Suprapubic skin (tissue), 4 donors: Measurements from ENCODE around the gene CRTAC1. TPM values are rescaled to one million over a fixed set of nuclear protein-coding genes. Genes with fewer than 3 reads are reported as not detected.

Experiments
- DNase-seq, 2 donors: peaks; one replicate each; pipeline ENCODE4 v3.0.0-alpha.2; 2019; ENCODE audit warnings: low spot score in 2 of 2
- H3K27ac ChIP-seq: fragments of 200-600 bp; sonication (generic); one replicate; pipeline ENCODE4 v1.5.1; 2019
- H3K27me3 ChIP-seq: fragments of 200-600 bp; sonication (generic); one replicate; pipeline ENCODE4 v1.5.1; 2019
- H3K36me3 ChIP-seq: fragments of 200-600 bp; sonication (generic); one replicate; pipeline ENCODE4 v1.5.1; 2019
- H3K4me1 ChIP-seq: fragments of 200-600 bp; sonication (generic); one replicate; pipeline ENCODE4 v1.5.1; 2019
- H3K4me3 ChIP-seq: fragments of 200-600 bp; sonication (generic); one replicate; pipeline ENCODE4 v1.5.1; 2019; ENCODE audit warnings: mild to moderate bottlenecking
- H3K9me3 ChIP-seq: fragments of 200-600 bp; sonication (generic); one replicate; pipeline ENCODE4 v1.5.1; 2019
- EP300 ChIP-seq: sonication (generic); formaldehyde crosslinking; IDR thresholded peaks from one replicate; pipeline ENCODE4 v1.6.1; 2017; ENCODE audit warnings: antibody characterized with exemption
- POLR2A ChIP-seq, 2 donors: fragments of 450-650 bp; IDR thresholded peaks; one replicate each; pipeline ENCODE4 v1.6.1; 2017; ENCODE audit warnings: antibody characterized with exemption in 2 of 2, mild to moderate bottlenecking in 2 of 2, moderate library complexity in 2 of 2
- POLR2AphosphoS5 ChIP-seq, 3 donors: sonication (generic); formaldehyde crosslinking; IDR thresholded peaks; one replicate each; pipeline ENCODE4 v1.6.1; 2017; ENCODE audit warnings: antibody characterized with exemption in 3 of 3
- WGBS: methylation state at CpG from one replicate; pipeline ENCODE4 v1.1.5; 2018; 5-methylcytosine and 5-hydroxymethylcytosine counted together
- total RNA-seq, 4 donors: library from RNA; depleted of rRNA; stranded (reverse); fragments of >200 nt; gene quantifications; one replicate each; pipeline ENCODE4 v1.1.0, GENCODE V29; 2016
- TF ChIP-seq, protein P1 (sequence below), 2 donors: fragments of 200-600 bp in 1 of 2; fragments of 450-650 bp in 1 of 2; sonication (generic) in 1 of 2; IDR thresholded peaks; one replicate each; pipeline ENCODE4 v1.5.1; 2016 to 2019; ENCODE audit warnings: antibody characterized with exemption in 2 of 2, mild to moderate bottlenecking in 1 of 2, moderate library complexity in 1 of 2

The CRTAC1 gene
- total RNA-seq, 4 donors from 2014 or later = 1.3 to 5.1 (median 2.2) TPM

DNA sequence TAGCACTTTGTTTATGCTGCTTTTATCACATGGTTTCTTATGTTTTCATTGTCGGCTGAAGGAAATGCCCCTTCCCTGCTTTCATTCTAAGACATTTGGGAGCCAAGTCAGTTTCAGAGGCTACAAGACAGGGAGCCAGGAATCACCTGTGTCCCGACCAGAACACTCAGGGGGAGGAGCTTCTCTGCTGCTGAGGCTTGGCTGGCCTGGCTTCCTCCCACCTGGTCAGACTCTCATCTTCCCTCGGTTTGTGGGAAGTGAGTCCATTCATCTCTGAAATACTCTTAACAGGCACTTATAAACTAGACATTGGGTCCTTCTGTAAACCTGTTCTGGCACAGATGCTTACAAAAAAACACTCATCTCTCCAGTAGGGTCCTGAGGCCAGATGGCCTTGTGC lies 200.4 kb downstream of the CRTAC1 start:
- DNase-seq = no peak
- WGBS = 31% methylated on average over 3 of the region's 3 CpGs
- no peak overlapping the region for H3K27ac ChIP-seq
- no peaks in the 10 kb centered on the region for H3K36me3 ChIP-seq
- no peak for TF ChIP-seq EP300
- TF ChIP-seq, protein P1, sequence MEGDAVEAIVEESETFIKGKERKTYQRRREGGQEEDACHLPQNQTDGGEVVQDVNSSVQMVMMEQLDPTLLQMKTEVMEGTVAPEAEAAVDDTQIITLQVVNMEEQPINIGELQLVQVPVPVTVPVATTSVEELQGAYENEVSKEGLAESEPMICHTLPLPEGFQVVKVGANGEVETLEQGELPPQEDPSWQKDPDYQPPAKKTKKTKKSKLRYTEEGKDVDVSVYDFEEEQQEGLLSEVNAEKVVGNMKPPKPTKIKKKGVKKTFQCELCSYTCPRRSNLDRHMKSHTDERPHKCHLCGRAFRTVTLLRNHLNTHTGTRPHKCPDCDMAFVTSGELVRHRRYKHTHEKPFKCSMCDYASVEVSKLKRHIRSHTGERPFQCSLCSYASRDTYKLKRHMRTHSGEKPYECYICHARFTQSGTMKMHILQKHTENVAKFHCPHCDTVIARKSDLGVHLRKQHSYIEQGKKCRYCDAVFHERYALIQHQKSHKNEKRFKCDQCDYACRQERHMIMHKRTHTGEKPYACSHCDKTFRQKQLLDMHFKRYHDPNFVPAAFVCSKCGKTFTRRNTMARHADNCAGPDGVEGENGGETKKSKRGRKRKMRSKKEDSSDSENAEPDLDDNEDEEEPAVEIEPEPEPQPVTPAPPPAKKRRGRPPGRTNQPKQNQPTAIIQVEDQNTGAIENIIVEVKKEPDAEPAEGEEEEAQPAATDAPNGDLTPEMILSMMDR (IDR thresholded peaks at IDR 0.05) = no peak
- no peak for TF ChIP-seq POLR2A (IDR thresholded peaks at IDR 0.05)
- TF ChIP-seq POLR2AphosphoS5 (IDR thresholded peaks at IDR 0.05) = no peak
- no peak overlapping the region for H3K4me3 ChIP-seq
- H3K4me1 ChIP-seq = no peaks in the 10 kb centered on the region
- H3K27me3 ChIP-seq = no peaks in the 10 kb centered on the region
- H3K9me3 ChIP-seq = no peaks in the 10 kb centered on the region

DNA sequence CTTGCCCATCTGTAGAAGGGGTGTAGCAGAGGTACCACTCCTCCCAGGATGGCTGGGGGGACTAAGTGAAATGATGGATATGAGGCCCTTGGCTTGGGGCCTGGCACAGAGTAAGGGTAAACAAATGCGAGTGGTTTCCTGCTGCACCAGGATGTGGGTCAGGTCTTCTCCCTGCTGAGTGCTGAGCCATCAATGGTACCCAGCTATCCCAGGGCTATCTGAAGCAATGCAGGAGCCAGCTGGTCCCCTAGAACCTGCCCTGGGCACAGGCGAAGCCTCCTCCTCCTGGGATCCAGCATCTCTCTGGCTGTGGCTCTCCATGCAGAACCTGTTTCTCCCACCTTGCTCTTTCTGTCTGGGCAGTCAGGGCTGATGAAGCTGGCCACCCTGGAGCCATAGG lies 201.7 kb downstream of the CRTAC1 start:
- Histone ChIP-seq H3K27me3 (no peaks in the 10 kb centered on the region), H3K4me3 (no peak overlapping the region), H3K27ac (no peak overlapping the region), H3K4me1 (no peaks in the 10 kb centered on the region), H3K9me3 (no peaks in the 10 kb centered on the region), H3K36me3 (no peaks in the 10 kb centered on the region)
- DNase-seq = no peak
- WGBS = 50% methylated on average over 1 of the region's 2 CpGs
- TF ChIP-seq EP300 = no peak
- TF ChIP-seq, protein P1 (IDR thresholded peaks at IDR 0.05) = no peak
- TF ChIP-seq POLR2A (IDR thresholded peaks at IDR 0.05) = no peak
- no peak for TF ChIP-seq POLR2AphosphoS5 (IDR thresholded peaks at IDR 0.05)

DNA sequence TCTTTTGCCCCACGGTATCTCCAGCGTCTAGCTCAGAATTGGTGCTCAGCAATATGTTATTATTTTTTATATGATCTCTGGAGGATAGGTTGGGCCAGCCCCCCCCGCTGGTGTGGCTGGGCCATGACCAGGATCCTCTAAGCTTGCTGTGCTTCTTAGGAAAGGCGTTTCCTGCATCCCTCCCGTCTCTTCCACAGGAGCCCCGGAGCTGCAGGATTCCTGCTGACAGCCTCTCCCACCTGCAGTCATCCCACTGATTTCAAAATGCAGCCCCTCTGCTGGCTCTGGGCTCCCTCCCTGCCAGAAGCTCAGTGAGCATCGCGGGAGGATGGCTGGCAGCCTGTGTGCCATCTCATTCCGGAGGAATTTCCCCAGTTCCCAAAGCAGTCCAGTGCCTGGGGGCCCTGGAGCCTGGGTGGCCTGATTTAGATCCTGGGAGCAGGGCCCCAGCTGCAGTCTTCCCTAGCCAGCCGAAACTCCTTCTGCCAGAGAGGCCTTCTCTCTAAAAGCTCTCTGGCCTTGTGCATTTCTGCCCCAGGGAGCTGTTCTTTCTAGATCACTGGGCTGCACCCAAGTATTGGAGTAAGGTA lies 202.6 kb downstream of the CRTAC1 start:
- Histone ChIP-seq H3K36me3 (no peaks in the 10 kb centered on the region), H3K27ac (no peak overlapping the region), H3K9me3 (no peaks in the 10 kb centered on the region), H3K27me3 (no peaks in the 10 kb centered on the region), H3K4me1 (no peaks in the 10 kb centered on the region), H3K4me3 (no peak overlapping the region)
- DNase-seq = no peak
- TF ChIP-seq, protein P1 (IDR thresholded peaks at IDR 0.05) = no peak
- 20% methylated on average over 10 of the region's 10 CpGs for WGBS

DNA sequence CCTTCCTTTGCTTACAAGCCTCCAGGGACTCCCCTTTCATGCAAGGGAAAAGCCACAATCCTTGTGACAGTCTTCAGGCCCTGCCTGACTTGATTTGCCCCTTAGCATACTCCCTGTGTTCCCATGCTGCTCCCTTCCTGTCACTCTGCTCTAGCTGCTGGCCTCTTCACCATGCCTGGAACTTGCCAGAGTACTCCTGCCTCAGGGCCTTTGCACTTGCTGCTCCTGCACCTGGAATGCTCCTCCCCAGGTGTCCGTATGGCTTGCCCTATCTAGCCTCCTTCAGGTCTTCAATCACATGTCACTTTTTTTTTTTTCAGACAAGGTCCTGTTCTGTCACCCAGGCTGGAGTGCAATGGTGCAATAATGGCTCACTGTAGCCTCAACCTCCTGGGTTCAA lies 203.5 kb downstream of the CRTAC1 start:
- Histone ChIP-seq H3K36me3 (no peaks in the 10 kb centered on the region), H3K4me3 (no peak overlapping the region), H3K4me1 (peaks cover 2% of the 10 kb centered on the region), H3K27ac (no peak overlapping the region), H3K9me3 (no peaks in the 10 kb centered on the region), H3K27me3 (peaks cover under 1% of the 10 kb centered on the region)
- 35% methylated on average over 1 of the region's 1 CpG for WGBS
- TF ChIP-seq POLR2A (IDR thresholded peaks at IDR 0.05) = no peak
- TF ChIP-seq, protein P1 (IDR thresholded peaks at IDR 0.05) = no peak
- TF ChIP-seq EP300 = no peak
- TF ChIP-seq POLR2AphosphoS5 (IDR thresholded peaks at IDR 0.05) = no peak
- no peak for DNase-seq

DNA sequence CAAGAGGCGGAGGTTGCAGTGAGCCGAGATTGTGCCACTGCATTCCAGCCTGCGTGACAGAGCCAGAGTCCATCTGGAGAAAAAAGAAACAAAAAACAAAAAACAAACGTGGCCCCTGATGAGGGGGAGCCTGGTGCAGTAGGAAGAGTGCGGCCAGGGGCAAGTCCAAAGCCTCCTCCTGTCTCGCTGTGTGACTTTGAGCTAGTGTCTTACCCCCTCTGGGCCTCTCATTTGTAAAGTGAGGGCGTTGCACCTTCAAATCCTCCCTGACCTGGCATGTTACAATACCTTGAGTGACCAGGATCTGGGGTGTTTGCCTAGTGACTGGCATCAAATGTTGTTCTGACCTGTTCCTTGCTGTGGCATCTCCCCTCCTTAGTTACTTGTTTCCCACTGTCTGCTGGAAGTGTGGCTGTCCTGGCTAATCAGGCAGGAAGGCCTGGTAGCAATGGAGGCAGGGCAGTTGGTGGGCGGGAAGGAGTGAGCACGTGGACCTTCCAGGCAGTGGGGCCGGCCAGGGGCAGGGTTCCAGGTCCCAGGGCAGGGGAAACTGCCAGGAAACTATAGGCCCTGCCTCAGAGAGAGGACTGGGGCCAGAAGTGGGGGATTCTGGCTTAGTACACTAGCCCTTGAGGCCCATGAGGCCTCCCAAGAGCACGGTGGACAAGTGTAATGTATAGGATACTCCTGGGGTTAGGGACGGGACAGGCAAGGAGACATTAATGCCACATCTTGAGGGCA lies 205.2 kb downstream of the CRTAC1 start:
- Histone ChIP-seq H3K27me3 (peaks cover 6% of the 10 kb centered on the region), H3K27ac (no peak overlapping the region), H3K9me3 (no peaks in the 10 kb centered on the region), H3K36me3 (no peaks in the 10 kb centered on the region), H3K4me1 (peaks cover 9% of the 10 kb centered on the region), H3K4me3 (no peak overlapping the region)
- no peak for DNase-seq
- WGBS = 76% methylated on average over 12 of the region's 12 CpGs
- TF ChIP-seq POLR2AphosphoS5 (IDR thresholded peaks at IDR 0.05) (no peak), EP300 (no peak), POLR2A (IDR thresholded peaks at IDR 0.05) (no peak)
- TF ChIP-seq, protein P1 (IDR thresholded peaks at IDR 0.05) = no peak
